Endothelial cell of umbilical vein (primary cell): ENCODE data around the gene RAP1GAP2.

Experiments
- EZH2 ChIP-seq: IDR thresholded peaks from 2 replicates; pipeline ENCODE4 v1.6.1; 2012; ENCODE audit warnings: borderline replicate concordance, low read depth, mild to moderate bottlenecking, moderate library complexity, low read length, inconsistent platforms; ENCODE audit not compliant: severe bottlenecking
- POLR2A ChIP-seq: IDR thresholded peaks from 2 replicates; pipeline ENCODE4 v1.6.1; 2012; ENCODE audit warnings: low read depth, mild to moderate bottlenecking, control low read depth, low read length
- POLR2AphosphoS5 ChIP-seq: IDR thresholded peaks from 2 replicates; pipeline ENCODE4 v1.6.1; 2012; ENCODE audit warnings: low read depth, mild to moderate bottlenecking, control low read depth, low read length, moderate library complexity; ENCODE audit not compliant: insufficient read depth
- TF ChIP-seq, protein P1 (sequence below), 2 donors: IDR thresholded peaks; 1 replicate in 1 of 2; 2 replicates in 1 of 2; pipeline ENCODE4 v1.5.1; 2011; ENCODE audit warnings: low read length in 2 of 2, mild to moderate bottlenecking in 2 of 2, moderate library complexity in 2 of 2, control low read depth in 1 of 2, inconsistent platforms in 1 of 2, low read depth in 1 of 2; ENCODE audit not compliant: insufficient read depth in 1 of 2; ENCODE audit errors: extremely low read depth in 1 of 2

DNA sequence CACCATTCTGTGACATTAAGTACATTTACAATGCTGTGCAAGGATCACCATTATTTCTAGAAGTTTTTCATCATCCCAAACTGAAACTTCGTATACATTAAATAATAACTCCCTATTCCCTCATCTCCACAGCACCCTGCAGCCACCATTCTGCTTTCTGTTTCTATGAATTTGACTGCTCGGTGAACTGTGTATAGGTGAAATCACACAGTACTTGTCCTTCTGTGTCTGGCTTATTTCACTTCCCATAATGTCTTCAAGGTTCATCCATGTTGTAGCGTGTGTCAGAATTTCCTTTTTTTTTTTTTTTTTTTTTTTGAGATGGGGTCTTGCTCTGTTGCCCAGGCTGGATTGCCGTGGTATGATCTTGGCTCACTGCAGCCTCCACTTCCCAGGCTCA lies 20.4 kb downstream of the RAP1GAP2 start:
- TF ChIP-seq POLR2A: no peak
- TF ChIP-seq, protein P1, sequence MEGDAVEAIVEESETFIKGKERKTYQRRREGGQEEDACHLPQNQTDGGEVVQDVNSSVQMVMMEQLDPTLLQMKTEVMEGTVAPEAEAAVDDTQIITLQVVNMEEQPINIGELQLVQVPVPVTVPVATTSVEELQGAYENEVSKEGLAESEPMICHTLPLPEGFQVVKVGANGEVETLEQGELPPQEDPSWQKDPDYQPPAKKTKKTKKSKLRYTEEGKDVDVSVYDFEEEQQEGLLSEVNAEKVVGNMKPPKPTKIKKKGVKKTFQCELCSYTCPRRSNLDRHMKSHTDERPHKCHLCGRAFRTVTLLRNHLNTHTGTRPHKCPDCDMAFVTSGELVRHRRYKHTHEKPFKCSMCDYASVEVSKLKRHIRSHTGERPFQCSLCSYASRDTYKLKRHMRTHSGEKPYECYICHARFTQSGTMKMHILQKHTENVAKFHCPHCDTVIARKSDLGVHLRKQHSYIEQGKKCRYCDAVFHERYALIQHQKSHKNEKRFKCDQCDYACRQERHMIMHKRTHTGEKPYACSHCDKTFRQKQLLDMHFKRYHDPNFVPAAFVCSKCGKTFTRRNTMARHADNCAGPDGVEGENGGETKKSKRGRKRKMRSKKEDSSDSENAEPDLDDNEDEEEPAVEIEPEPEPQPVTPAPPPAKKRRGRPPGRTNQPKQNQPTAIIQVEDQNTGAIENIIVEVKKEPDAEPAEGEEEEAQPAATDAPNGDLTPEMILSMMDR (IDR thresholded peaks at IDR 0.05; ENCODE audit: extremely low read depth in 1 of 2, insufficient read depth in 1 of 2, low read depth in 1 of 2, low read length in 2 of 2): no peak
- TF ChIP-seq POLR2AphosphoS5: no peak
- no peak for TF ChIP-seq EZH2
